ENCODE data around the gene LPAR5.
"Not testable (repeated sequence)": the region's sequence is repeated elsewhere in the genome, so short reads cannot be mapped to it uniquely, and the experiment has no call there.

LPAR5 gene

GRCh38 chr12:6607751-6608591 lies 27.8 kb downstream of the LPAR5 start:
- DNase-seq (ENCODE audit: low read depth in 2 of 3, low spot score in 2 of 3): no peak

- no peak for DNase-seq (ENCODE audit: low read depth in 2 of 3, low spot score in 2 of 3)
These were observed 29.2 kb downstream of the LPAR5 start for GRCh38 chr12:6606331-6607131.

- no peak for DNase-seq (ENCODE audit: low read depth in 2 of 3, low spot score in 2 of 3)
These were observed 30.1 kb downstream of the LPAR5 start for GRCh38 chr12:6605421-6606330.

- no peak for DNase-seq (ENCODE audit: low read depth in 2 of 3, low spot score in 2 of 3)
These were observed 31.3 kb downstream of the LPAR5 start for GRCh38 chr12:6604259-6605029.

- DNase-seq (ENCODE audit: low read depth in 2 of 3, low spot score in 2 of 3): no peak
These were observed 32.6 kb downstream of the LPAR5 start for GRCh38 chr12:6603095-6603567.

- DNase-seq (ENCODE audit: low read depth in 2 of 3, low spot score in 2 of 3): no peak
These were observed 33.2 kb downstream of the LPAR5 start for GRCh38 chr12:6602526-6602925.

GRCh38 chr12:6595673-6596072 lies 40.1 kb downstream of the LPAR5 start:
- not testable (repeated sequence) for DNase-seq (ENCODE audit: low read depth in 2 of 3, low spot score in 2 of 3)

- no peak for DNase-seq (ENCODE audit: low read depth in 2 of 3, low spot score in 2 of 3)
These were observed 43.7 kb downstream of the LPAR5 start for GRCh38 chr12:6592087-6592486.

GRCh38 chr12:6586569-6586968 lies 49.2 kb downstream of the LPAR5 start:
- DNase-seq (ENCODE audit: low read depth in 2 of 3, low spot score in 2 of 3): not testable (repeated sequence)

- no peak for DNase-seq (ENCODE audit: low read depth in 2 of 3, low spot score in 2 of 3)
These were observed 51.5 kb downstream of the LPAR5 start for GRCh38 chr12:6584293-6584692.

- no peak for DNase-seq (ENCODE audit: low read depth in 2 of 3, low spot score in 2 of 3)
These were observed 52.8 kb downstream of the LPAR5 start for GRCh38 chr12:6582959-6583358.

- no peak for DNase-seq (ENCODE audit: low read depth in 2 of 3, low spot score in 2 of 3)
These were observed 53.6 kb downstream of the LPAR5 start for GRCh38 chr12:6582196-6582595.

- DNase-seq (ENCODE audit: low read depth in 2 of 3, low spot score in 2 of 3): no peak
These were observed 60.1 kb downstream of the LPAR5 start for GRCh38 chr12:6575648-6576047.

GRCh38 chr12:6574576-6575295 lies 61.0 kb downstream of the LPAR5 start:
- no peak for DNase-seq (ENCODE audit: low read depth in 2 of 3, low spot score in 2 of 3)

- DNase-seq (ENCODE audit: low read depth in 2 of 3, low spot score in 2 of 3): no peak
These were observed 62.8 kb downstream of the LPAR5 start for GRCh38 chr12:6573001-6573400.

- DNase-seq (ENCODE audit: low read depth in 2 of 3, low spot score in 2 of 3): no peak
These were observed 65.4 kb downstream of the LPAR5 start for GRCh38 chr12:6570264-6570887.

GRCh38 chr12:6569786-6570185 lies 66.0 kb downstream of the LPAR5 start:
- DNase-seq (ENCODE audit: low read depth in 2 of 3, low spot score in 2 of 3): no peak

- DNase-seq (ENCODE audit: low read depth in 2 of 3, low spot score in 2 of 3): no peak
These were observed 66.4 kb downstream of the LPAR5 start for GRCh38 chr12:6569312-6569711.
